ENCODE results near the gene IRGQ. TPM values are rescaled to one million over a fixed set of nuclear protein-coding genes. Genes with fewer than 3 reads are reported as not detected.

The IRGQ gene
- polyA plus RNA-seq, 4 donors = 12.1 to 16.4 (median 13.2) TPM

DNA sequence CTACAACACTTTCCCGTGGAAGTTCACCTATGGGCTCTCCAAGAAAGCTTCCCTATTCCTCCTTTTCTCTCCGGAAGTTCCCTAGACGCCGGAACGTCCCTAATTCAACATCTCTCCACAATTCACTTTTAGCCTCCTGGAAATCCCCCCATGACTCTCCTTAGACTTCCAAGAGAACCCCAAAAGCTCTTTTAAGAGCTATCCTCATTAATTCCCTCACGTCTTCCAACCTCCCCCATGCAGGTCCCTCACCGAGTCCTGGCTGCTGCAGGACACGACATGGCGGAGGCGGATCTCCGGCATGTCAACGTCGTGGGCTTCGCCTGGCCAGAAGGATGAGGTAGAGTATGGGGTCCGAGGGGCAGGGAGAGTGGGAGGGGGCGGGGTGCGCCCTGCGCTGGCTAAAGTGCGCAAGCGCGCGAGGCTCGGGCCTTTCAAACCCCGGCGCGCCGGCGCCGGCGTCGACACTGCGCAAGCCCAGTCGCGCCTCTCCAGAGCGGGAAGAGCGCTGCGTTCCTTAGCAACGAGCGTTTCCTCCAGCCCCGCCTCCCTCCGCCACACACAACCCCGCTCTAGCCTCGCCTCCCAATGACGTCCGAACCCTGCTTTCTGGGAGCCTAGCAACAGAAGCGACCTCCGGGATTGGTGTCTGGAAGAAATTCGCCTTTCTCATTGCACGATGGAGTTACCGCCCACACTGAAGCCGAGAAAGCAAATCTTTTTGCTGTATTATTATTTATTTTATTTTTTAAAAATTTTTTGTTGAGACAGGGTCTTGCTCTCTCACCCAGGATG is 20.6 kb downstream of the IRGQ start, which contains the start of the genes PINLYP and XRCC1:
Gene PINLYP, plus strand, starts transcription at position 646 of the 795 bp plus-strand sequence. CDS start 1,391 bp downstream, outside the sequence.
Gene XRCC1, minus strand, starts transcription at position 372 of the 795 bp plus-strand sequence. Its CDS starts 69 bp downstream, at position 303.
- peak; percentile 96 to 99 (median 98) for DNase-seq (ENCODE audit: low read depth in 4 of 4, low spot score in 3 of 4)

DNA sequence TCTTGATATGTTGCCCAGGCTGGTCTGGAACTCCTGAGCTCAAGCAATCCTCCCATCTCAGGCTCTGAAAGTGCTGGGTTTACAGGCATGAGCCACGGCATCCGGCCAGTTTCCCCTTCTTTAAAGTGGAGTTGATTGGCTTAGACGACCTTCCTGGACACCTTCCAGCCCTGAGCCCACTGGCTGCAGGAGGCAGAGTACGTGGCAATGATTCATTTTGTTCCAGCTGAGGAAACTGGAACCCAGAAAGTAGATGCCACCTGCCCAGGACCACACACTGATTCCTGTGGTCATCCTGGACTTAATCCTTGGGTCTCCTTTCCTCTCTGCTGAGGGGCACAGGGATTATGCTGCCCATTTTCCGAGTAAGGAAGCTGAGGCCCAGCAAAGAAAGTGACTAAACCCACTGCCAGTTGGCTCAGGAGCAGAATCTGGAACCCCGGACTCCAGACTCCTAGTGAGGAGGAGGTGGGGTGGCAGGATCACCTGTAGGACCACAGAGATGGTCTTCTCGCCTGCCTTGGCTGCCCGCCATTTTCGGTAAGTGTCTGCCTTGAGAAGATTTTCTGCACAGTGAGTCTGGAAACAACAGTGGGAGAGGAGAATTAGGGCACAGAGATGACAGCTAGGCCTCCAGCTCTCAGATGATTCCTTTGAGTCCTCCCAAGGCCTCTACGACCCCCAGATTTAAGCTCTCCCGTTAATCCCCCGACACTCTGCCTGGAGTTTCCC is 21.3 kb downstream of the IRGQ start:
- DNase-seq (ENCODE audit: low read depth in 4 of 4, low spot score in 3 of 4) = no peak

- no peak for DNase-seq (ENCODE audit: low read depth in 4 of 4, low spot score in 3 of 4)
Observed at GRCh38 chr19:43572171-43572588, 23.8 kb downstream of the IRGQ start.

DNA sequence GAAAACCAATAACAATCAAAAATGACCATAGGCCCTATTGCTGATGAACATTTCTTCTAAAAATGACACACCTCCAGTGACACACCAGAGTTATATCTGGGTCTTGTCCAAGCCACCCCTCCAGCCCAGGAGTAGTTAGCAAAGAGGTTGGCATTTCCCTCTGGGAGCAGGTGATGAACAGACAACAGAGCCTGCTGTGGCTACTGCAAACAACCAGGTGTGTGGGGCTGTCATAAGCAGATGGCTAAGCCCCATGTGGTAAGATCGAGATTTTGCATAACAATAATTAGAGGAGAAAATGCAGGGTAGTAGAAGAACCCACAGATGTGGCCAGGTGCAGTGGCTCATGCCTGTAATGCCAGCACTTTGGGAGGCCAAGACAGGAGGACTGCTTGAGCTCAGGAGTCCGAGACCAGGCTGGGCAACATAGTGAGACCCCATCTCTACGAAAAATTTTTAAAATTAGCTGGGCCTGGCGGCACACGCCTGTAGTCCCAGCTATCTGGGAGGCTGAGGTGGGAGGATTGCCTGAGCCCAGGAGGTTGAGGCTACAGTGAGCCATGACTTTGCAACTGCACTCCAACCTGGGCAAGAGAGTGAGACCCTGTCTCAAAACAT is 25.7 kb downstream of the IRGQ start:
- DNase-seq (ENCODE audit: low read depth in 4 of 4, low spot score in 3 of 4) = no peak

DNA sequence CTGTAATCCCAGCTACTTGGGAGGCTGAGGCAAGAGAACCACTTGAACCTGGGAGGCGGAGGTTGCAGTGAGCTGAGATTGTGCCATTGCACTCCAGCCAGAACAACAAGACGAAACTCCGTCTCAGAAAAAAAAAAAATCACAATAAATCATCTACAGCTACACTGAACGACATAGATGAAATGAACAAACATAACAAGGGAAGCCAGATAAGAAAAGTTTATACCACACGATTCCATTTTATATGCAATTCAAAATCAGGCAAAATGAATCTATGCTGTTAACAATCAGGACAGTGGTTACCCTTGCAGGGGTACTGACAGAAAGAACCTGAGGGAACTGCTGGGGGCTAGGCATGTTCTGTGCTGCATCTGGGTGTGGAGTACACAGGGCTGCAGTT is 26.3 kb downstream of the IRGQ start:
- no peak for DNase-seq (ENCODE audit: low read depth in 4 of 4, low spot score in 3 of 4)

GRCh38 chr19:43564800-43565199 is 31.1 kb downstream of the IRGQ start:
- DNase-seq (ENCODE audit: low read depth in 4 of 4, low spot score in 3 of 4) = no peak

GRCh38 chr19:43563816-43564457 is 32.0 kb downstream of the IRGQ start:
- DNase-seq (ENCODE audit: low read depth in 4 of 4, low spot score in 3 of 4) = no peak

DNA sequence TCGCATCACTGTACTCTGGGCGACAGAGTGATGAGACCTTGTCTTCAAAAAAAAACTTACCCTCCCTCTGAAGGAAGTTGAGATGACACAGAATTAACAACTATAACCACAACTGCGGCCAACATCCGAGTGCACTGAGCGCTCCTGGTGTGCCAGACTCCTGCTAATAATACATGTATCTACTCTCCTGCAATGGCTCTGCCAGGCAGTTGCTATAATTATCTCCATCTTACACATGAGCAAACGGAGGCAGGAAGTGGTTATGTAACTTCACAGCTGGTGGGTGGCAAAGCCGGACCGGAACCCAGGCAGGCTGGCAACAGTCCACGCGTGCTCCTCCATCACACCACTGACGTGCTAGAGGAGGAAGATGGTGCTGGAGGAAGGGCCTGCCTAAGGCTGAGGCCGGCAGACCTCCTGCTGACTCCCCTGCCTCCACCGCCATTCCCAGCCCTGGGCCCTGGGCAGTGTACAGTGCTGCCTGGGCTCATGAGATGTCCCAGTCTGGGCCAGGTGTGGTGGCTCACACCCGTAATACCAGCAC is 33.2 kb downstream of the IRGQ start:
- no peak for DNase-seq (ENCODE audit: low read depth in 4 of 4, low spot score in 3 of 4)

- DNase-seq (ENCODE audit: low read depth in 4 of 4, low spot score in 3 of 4) = no peak
Observed at GRCh38 chr19:43562226-43562697, 33.7 kb downstream of the IRGQ start.

GRCh38 chr19:43561139-43561970 is 34.6 kb downstream of the IRGQ start:
- no peak for DNase-seq (ENCODE audit: low read depth in 4 of 4, low spot score in 3 of 4)

GRCh38 chr19:43560687-43561086 is 35.2 kb downstream of the IRGQ start:
- no peak for DNase-seq (ENCODE audit: low read depth in 4 of 4, low spot score in 3 of 4)

- peak in 1 of 4 donors; percentile 41 for DNase-seq (ENCODE audit: low read depth in 4 of 4, low spot score in 3 of 4)
Observed at GRCh38 chr19:43555185-43555770, 40.7 kb downstream of the IRGQ start.

DNA sequence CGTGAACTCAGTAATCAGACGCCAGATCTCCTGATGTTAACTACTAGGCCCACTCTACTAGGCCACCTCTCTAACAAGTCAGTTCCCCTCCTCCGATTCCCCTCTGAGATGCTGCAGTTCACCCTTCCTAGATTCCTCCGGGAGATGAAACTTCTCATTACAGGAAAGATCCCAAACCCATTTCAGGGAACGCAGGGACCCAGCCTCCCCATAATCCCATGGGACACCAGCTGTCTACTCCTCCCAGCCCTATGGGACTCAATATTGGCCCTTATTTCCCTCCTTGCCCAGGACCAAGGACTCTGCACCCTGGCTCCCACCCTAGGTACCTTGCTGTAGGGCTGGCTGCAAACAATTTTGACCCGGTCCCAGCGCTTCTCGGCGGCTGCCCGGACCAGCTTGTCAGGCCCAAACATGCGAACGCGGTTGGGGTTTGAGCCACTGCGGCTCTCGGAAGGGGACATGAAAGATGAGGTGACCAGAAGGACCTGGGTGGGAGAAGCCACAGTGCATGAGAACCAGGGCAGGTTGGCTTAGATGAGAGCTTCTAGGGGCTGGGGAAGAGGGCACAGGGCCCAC is 41.5 kb downstream of the IRGQ start:
- no peak for DNase-seq (ENCODE audit: low read depth in 4 of 4, low spot score in 3 of 4)

DNA sequence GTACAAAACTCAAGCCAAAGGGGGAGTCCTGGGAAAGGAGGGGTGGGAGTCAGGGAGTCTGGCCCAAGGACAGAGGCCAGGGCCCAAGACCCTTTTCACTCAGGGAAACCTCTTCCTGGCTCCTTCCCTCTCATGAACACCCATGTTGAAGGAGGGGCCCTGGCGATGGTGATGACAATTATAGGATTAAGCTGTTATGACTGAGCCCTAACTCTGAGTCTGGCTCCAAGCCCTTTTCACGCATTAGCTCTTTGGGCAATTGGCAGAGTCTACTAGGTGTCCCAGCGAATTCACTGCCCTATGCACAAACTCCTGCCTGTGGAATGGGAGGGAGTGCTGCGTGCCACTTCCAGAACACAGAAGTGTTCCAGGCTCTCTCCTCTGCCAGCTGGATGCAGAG is 42.3 kb downstream of the IRGQ start:
- DNase-seq (ENCODE audit: low read depth in 4 of 4, low spot score in 3 of 4) = no peak

- DNase-seq (ENCODE audit: low read depth in 4 of 4, low spot score in 3 of 4) = no peak
Observed at GRCh38 chr19:43552616-43553015, 43.3 kb downstream of the IRGQ start.

GRCh38 chr19:43552198-43552450 is 43.8 kb downstream of the IRGQ start:
- DNase-seq (ENCODE audit: low read depth in 4 of 4, low spot score in 3 of 4) = no peak

GRCh38 chr19:43551399-43552197 is 44.3 kb downstream of the IRGQ start:
- DNase-seq (ENCODE audit: low read depth in 4 of 4, low spot score in 3 of 4) = no peak

- no peak for DNase-seq (ENCODE audit: low read depth in 4 of 4, low spot score in 3 of 4)
Observed at GRCh38 chr19:43548706-43549105, 47.2 kb downstream of the IRGQ start.

Data from right renal pelvis (tissue), 4 donors.